Stromal cell of bone marrow (primary cell): ENCODE results near the gene TMEM106C.

Source experiments
- DNase-seq: peaks from one replicate; pipeline ENCODE4 v3.0.0-alpha.2; 2012; ENCODE audit warnings: low read depth

TMEM106C gene

GRCh38 chr12:47995981-47996401, 32.6 kb downstream of the TMEM106C start:
- DNase-seq, result peak; percentile 43

- no peak for DNase-seq
These were observed 33.9 kb downstream of the TMEM106C start for GRCh38 chr12:47997321-47997720.

- DNase-seq, result no peak
These were observed 36.4 kb downstream of the TMEM106C start for GRCh38 chr12:47999816-48000215.

- DNase-seq, result peak; percentile 25
These were observed 37.6 kb downstream of the TMEM106C start for GRCh38 chr12:48000878-48001504.

- DNase-seq, result no peak
These were observed 38.4 kb downstream of the TMEM106C start for GRCh38 chr12:48001505-48002413.

GRCh38 chr12:48002414-48002730, 39.0 kb downstream of the TMEM106C start:
- no peak for DNase-seq

- DNase-seq, result no peak
These were observed 39.4 kb downstream of the TMEM106C start for GRCh38 chr12:48002773-48003218.

GRCh38 chr12:48003226-48004052, 40.0 kb downstream of the TMEM106C start:
- DNase-seq, result no peak

- no peak for DNase-seq
These were observed 40.9 kb downstream of the TMEM106C start, which contains the start of gene COL2A1 for GRCh38 chr12:48004053-48004941. COL2A1 (minus strand) TSS chr12:48004476; CDS start chr12:48004321, 155 bp downstream.

GRCh38 chr12:48005001-48005749, 41.8 kb downstream of the TMEM106C start:
- DNase-seq, result no peak

GRCh38 chr12:48005750-48006021, 42.3 kb downstream of the TMEM106C start:
- no peak for DNase-seq

GRCh38 chr12:48007206-48007605, 43.8 kb downstream of the TMEM106C start:
- no peak for DNase-seq

- no peak for DNase-seq
These were observed 45.0 kb downstream of the TMEM106C start for GRCh38 chr12:48008349-48008748.

GRCh38 chr12:48008950-48009349, 45.6 kb downstream of the TMEM106C start:
- DNase-seq, result no peak

- DNase-seq, result no peak
These were observed 46.1 kb downstream of the TMEM106C start for GRCh38 chr12:48009471-48009870.

- DNase-seq, result no peak
These were observed 47.1 kb downstream of the TMEM106C start for GRCh38 chr12:48010366-48010970.

GRCh38 chr12:48012070-48012469, 48.7 kb downstream of the TMEM106C start:
- no peak for DNase-seq

- no peak for DNase-seq
These were observed 49.9 kb downstream of the TMEM106C start for GRCh38 chr12:48013287-48013686.

- no peak for DNase-seq
These were observed 51.7 kb downstream of the TMEM106C start for GRCh38 chr12:48015129-48015528.

- DNase-seq, result no peak
These were observed 52.6 kb downstream of the TMEM106C start for GRCh38 chr12:48015954-48016353.
